GM21723 (cell line): ENCODE measurements around the gene PANK4.

Source experiments
- ATAC-seq: cut with Tn5 transposase; IDR thresholded peaks from one replicate; pipeline ENCODE4 v1.9.1; 2021; ENCODE audit warnings: mild to moderate bottlenecking, moderate library complexity; ENCODE audit not compliant: unreplicated experiment

PANK4 gene

DNA sequence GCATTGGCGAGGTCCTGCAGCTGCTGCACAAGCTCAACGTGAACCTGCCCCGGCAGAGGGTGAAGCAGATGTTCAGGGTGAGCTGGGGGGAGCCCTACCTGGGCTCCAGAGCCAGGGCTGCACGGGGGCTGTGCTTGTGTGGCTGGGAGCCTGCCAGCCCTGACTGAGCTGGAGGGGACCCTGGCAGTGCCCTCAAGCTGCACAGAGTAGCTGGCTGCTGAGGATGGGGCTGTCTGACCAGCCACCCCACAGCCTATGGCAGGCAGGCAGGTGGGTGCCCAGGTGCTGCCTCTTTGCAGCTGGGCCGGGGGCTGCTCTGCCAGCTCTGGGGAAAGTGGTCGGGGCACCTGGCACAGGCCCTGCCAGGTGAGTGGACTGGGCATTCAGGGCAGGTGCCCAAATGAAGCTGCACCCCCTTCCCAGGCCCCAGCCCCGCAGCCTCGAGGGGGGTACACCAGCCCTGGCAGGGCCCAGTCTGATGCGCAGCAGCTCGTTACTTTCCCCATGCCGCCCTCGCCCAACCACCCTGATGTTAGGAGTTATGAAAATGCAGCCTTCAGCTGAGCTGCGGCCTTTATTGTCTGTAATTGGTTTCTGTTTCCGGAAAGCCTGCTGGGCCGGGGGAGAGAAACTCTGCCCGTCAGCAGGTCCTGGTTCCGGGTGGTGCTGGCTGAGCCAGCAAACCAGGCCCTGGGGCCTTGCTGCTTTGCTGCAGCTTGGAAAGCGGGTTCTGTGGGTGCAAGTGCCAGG is 46.0 kb downstream of the PANK4 start:
- ATAC-seq, result no peak

DNA sequence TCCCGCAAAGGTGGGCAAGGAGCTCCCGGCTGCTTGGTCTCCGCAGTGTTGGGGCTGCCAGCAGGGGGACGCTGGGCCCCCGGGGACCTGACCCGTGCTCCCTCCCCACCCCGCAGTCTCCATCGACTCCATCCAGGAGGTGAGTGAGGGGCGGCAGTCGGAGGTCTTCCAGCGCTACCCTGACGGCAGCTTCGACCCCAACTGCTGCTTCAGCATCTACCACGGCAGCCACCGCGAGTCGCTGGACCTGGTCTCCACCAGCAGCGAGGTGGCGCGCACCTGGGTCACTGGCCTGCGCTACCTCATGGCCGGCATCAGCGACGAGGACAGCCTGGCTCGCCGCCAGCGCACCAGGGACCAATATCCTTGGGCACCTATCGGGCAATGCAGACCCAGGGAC is 46.8 kb downstream of the PANK4 start:
- ATAC-seq, result no peak

DNA sequence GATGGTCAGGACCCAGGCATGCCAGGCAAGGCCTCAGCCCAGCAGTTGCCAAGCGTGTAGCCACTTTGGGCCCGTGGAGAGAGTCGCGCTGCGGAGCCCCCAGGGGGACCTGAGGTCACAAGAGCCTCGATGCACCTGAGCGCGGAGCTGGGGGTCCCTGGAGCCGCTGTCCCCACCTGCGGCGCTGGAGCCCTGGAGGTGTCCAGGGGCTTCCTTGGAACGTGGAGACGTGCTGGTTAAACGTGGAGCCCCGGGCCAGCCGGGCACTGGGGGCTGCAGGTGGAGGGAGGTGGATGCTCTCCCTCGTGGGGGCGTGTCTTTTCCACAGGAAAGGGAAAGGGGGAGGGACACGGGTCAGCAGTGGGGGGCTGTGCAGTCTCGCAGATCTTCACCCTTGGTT is 47.2 kb downstream of the PANK4 start:
- ATAC-seq, result no peak

DNA sequence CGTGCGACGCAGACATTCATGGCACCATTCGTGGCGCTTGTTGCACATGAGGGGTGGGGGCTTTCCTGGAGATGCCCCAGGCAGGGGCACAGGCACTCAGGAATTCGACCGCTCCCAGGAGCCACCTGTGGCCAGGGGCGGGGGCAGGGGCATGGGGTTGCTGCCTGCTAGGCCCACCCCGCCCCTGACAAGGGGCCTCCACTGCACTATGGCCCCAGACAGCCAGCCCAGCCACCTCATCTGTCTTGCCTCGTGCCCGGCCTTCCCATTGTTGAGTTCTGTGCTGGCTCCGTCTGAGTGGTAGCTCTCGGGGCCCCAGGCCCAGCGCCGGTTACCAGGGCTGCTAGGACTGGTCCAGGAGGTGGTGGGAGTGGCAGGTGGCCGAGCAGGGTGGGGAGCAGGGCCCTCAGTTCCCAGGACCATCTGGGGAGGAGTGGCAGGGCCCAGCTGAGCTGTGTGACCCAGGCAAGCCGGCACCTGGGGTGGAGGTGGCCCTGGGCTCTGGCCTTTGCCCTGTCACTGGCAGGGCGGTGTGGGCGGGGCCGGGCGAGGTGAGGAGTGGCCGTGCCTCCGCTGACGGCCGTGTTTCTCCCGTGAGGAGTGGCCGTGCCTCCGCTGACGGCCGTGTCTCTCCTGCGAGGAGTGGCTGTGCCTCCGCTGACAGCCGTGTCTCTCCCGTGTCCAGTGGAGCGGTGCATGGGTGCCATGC is 48.5 kb downstream of the PANK4 start:
- no peak for ATAC-seq

DNA sequence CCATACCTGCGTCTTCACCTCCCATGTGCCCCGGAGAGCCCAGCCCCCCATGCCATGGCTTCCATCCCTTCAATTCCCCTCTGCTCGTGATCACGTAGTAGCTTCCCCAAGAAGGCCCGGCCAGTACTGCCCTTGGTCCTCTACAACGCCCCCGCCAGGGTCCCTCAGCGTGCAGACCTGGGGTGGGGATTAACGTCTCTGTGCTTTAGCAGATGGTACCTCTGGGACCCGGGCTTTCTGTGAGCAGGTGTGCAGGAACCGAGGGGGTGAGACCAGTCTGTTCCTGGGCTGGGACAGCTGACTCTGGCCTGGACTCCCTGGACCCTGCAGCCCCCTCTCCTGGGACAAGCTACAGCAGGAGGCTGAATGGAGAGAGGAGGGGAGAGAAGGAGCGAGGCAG is 49.1 kb downstream of the PANK4 start:
- ATAC-seq, result no peak

DNA sequence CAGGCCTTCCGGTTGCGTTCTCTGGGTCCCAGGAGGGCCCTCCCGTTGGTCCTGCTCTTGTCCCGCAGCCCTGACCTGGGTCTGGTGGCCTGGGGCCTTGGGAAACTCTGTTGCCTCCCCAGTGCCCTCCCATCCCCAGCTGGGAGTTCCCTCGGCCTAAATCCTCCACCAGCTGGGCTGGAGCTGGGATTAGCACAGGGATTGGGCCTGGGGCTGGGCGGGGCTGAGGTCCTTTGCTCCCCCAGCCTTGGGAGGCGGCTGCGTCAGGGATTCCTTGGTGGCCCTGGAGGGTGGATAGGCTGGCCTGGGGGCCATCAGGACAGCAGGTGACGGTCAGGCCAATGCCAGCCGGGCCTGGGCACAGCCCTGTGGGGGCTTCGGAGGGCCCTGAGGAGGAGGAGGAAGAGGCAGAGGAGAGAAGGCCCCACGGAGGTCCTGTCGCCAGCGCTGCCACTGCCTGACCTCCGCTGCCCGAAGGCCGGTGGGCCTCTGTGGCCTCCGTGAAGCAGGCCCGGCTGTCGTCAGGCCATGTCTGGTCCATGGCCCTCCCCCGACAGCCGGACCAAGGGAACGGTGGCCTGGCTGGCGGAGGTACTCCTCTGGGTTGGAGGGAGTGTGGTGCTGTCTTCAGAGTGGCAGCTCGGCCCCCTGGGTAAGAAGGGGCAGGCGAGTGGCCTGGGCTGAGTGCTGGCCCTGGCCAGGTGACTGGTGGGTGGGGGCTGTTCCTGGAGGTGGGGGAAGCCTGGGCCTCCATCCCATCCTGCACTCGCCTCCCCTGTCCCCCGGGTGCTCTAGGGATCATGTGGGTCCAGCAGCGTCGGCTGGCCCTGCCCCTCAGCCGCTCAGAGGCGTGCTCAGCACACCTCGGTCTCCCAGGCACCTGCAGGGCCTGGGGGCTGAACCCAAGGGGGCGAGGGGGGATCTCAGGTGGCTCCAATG is 50.1 kb downstream of the PANK4 start, which contains the start of gene PLCH2:
PLCH2 (plus strand) TSS at position 229 of the 939 bp plus-strand sequence; CDS start at position 529, 300 bp downstream.
- no peak for ATAC-seq

DNA sequence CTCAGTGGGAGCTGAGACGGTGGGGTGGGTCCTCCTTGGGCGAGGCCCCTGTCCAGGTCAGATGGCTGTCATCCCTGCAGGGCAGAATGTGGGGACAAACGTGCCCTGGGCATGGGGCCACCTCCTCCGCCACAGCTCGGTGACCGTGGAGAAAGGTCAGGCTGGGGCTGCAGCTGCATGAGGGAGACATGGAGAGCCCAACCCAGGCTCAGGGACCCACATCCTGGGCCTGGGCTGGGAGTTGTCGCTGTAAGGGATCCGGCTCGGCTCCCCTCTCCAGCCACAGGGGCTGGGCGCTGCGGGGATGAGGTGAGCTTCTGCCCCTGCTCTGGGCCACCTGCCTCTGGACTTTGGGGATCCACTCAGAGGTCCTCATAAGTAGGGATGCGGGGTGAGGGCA is 50.8 kb downstream of the PANK4 start:
- ATAC-seq, result no peak

DNA sequence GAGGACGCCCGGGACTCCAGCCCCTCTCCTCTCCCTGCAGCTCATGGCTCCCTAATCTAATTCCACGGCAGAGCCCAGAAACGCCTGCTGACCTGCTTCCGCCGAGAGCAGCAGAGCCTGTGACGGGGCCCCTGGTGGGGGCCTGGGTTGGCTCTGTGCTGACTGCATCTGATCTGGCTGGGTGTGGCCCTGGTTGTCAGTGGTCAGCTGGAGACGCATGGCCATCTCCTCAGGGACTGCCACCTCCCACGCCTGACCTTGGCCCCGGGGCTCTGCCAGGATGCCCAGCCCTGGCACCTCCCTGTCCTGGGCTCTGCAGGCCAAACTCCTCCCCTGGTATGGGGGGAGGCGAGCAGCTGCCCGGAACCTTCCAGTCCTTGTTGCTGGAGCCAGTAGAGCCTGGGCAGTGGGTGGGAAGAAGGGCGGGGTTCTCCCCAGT is 51.4 kb downstream of the PANK4 start:
- ATAC-seq, result no peak

DNA sequence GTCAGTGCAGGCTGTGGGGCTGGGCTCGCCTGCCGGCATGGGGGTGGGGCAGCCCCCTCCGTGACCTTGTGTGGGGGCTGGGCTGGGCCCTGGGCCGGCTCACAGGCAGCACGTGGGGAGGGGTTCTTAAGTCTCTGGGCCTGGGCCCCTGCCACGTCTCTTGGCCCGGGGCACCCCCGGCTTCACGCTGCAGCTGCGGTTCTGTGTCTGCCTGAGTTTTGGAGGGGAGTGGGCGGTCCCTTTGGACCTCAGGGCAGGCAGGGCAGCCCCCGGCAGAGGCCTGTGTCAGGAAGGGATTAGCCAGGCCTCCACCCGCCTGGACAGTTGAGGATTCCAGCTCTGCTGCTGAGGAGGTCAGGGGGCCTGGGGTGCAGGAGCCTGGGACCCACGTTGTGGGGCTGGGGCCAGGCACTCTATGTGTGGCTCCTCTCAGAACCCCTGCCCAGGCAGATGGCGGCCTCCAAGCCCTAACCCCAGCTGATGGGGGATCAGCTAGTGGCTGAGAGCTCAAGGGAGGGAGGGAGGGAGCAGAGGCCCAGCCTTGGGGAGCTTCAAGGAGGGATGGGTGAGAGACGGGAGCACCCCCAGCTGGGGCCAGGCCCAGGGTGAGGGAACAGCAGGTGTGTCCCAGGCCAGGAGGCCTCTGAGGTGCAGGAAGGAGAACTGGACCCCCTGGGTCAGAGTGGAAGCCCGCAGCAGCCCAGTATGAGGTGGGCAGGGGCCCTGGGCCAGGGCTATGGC is 52.1 kb downstream of the PANK4 start:
- ATAC-seq, result no peak

DNA sequence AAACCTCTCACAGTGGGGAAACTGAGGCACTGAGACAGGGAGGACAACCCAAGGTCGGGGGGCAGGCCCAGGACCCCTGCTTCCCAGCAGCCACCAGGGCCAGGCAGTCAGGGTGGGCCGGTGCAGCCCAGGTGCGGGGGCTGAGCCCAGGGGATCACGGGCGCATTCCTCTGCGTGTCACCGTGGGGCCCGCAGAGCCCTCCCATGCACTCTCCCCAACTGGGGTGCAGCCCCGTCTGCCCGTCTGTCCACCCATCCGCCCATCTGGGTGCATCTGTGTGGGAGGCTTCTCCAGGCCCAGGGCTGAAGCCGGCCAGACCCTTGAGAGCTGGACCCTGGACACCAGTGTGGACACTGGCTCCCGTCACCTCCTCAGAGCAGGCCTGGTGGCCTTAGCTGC is 53.2 kb downstream of the PANK4 start:
- ATAC-seq, result no peak

DNA sequence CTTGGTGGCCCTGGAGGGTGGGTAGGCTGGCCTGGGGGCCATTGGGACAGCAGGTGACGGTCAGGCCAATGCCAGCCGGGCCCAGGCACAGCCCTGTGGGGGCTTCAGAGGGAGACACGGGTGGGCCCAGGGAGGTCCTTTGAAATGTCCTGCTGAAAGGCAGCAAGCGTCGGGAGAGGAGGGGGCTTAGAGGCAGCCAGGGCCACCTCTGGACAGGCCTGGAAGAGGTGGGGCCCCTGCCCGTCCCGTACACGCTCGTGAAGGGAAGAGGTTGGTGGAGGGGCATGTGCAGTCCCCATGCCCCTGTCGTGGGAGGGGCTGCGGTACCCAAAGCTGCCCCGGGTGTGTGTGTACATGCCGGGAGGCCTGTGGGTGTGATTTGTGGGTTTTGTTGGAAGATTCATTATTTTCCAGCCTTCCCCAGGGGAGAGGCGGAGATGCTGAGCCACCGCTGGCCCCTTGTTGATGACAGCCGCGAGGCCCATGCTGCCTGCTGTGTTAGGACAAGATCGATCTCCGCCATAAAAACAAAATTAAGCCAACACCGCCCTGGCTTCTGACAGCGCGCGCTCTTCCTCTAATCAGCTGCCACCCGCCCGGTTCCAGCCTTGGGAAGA is 53.7 kb downstream of the PANK4 start:
- no peak for ATAC-seq

DNA sequence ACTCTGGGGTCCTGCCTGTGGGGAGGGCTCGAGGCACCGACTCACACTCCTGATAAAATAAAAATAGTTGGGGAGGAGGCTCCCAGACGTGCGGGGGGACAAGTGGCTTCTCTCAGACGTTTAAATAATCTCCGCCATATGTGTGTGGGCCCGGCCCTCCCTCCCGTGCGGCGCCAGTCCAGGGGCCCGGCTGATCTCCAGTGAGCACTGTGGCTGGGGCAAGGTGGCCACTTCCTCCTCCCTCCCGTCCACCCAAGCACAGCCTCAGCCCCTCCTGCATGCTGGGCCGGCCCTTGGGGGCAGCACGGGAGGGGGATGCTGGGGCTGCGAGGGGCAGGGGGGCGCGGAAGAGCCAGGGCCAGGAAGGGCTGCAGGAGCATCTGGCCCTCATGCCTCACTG is 54.3 kb downstream of the PANK4 start:
- no peak for ATAC-seq

DNA sequence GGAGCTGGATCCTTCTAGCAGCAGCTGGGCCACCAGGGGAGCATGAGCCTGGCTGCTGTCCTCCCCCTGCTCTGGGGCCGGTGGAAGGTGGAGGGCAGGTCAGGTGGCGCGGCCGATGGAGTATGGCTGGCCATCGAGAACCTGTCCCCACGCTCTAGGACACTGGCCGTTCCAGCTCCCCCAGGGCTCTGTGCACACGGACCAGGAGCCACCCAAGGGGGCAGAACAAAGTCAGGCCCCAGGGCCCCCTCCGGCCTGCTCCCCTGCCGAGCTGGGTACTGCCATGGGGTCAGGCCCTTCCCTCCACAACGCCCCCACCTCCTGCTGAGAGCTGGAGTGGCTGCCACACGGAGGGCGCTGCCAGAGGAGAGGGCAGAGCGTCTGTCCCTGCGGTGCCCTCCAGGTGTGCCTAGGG is 54.8 kb downstream of the PANK4 start:
- ATAC-seq, result no peak

DNA sequence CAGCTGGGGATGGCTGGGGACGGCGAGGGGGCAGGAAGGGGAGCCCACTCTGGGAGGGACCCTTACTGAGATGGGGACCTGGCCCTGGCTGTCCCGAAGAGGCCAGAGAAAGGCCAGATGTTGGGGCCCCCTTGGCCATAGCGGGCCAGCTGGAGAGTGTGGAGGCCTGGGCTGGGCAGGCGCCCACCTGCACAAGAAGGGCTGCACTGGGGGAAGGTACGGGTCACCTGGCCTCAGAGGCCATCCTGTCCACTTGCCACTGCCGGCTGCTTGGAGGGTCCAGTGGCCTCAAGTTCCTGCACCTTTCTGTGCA is 55.3 kb downstream of the PANK4 start:
- ATAC-seq, result no peak

DNA sequence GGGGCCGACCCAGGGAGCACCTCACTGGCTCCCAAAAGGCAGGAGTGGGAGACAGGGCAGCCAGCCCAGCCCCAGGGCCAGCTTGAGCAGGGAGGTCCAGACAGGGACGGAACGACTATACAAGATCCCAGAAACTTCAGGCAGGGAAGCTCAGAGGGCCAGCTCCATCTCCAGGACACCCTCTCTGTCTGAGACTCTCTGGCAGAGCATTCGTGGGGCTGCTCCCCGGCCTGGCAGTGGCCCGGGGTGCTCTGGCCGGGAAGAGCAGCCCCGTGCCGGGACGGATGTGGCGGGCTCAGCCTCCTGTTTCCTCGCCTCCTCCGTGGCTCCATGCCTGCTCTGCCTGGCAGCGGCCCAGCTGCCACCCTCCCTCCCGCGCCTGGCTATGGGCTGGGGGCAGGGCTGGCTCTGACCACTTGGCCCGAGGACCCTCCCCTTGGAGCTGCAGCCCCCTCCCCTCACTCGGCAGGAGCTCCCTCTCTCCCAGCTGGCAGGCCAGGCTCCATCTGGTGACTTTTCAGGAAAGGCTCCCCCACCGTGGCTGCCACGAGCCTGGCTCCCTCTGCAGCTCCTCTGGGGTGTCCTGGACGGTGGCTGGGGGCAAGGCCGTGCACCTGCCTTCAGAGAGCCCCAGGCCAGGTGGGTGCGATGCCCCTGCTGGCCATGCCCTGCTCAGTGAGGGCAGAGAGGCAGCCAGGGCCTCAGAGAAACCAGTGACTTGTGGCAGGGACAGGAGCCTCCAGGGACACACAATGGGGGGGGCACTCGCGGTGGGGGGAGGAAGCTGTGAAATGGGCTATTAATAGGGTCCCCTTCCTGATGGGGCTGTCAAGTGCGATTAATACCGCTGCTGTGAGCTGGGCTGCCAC is 55.9 kb downstream of the PANK4 start:
- ATAC-seq, result no peak

DNA sequence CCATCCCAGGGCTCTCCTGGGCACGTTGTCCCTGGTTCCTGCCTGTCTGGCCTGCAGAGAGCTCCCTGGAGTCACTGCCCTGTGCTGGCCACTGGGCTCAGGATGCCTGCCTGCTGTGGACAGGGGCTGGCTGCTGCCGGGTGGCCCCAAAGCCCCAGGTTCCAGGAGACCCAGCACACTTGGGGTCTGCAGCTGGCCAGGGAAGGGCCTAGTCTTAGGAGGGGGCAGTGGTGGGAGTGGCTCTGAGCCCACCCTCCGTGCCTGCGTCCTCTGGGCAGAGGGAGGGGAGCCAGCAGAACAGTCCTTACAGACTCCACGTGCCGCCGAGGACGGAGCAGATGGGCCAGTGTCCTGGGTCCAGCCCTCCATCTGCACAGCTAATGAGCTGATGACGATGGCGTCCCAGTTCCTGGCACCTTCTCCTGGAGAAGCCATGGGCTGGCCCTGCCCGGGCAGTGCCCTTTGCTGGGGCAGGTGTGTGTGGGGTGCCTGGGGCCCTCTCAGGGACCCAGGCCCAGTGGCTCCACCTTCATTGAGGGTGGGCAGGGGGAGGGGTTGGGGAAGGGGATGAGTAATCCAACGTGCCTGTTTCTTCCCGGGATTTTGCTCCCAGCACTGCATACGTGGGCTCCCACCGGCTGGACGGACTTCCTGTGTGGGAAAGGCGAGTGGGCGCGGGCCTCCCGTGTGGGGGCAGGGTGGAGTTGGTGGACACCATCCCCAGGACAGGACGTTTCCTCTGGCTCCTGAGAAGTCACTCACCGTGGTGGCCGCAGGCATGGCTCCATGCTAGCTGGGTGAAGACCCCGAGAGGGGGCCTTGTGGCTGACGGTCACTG is 57.1 kb downstream of the PANK4 start:
- no peak for ATAC-seq

DNA sequence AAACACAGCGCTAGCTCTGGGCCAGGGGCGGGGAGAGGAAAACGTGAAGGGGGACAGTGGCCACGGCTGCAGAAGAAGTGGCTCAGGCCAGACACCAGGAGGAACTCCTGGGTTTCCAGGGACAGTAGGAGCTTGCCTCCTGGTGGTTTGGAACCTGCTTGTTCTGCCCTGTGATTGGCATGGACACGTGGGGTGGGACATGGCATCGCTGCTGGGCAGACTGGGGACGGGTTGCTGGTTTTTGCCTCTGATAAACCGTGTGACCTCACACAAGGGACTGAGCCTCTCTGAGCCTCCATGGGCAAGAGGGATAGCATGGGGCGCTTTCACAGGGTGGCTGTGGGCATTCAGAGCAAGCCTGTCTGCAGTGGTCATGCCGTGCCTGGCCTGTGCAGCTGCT is 57.9 kb downstream of the PANK4 start:
- ATAC-seq, result no peak

DNA sequence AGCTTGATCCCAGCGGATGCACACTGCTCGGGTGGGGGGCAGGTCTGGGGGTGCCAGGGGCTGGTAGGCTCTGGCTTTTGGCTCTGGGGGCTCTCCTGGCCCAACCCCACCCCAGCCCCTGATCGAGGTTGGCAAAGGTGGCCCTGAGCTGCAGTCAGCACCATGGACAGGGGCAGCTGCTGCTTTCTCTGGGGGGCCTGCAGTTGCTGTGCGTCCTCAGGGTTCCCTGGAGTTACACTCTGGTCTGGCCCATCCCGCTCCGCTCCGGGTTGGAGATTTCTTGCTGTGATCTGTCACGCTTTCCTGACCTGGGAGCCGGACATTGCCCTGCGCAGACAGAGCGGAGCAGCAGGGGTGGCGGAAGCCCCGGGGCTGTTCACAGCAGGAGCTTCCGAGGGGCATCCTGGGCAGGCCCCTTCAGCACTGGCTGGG is 58.3 kb downstream of the PANK4 start:
- ATAC-seq, result no peak
